HL-60 (cell line): ENCODE data around the gene ADAMTS13.

Experiments used
- GABPA ChIP-seq: IDR thresholded peaks from 2 replicates; pipeline ENCODE4 v1.6.1; 2012; ENCODE audit warnings: low read depth
- POLR2AphosphoS5 ChIP-seq: IDR thresholded peaks from 2 replicates; pipeline ENCODE4 v1.6.1; 2012; ENCODE audit warnings: low read depth
- SPI1 ChIP-seq: IDR thresholded peaks from 2 replicates; pipeline ENCODE4 v1.6.1; 2012; ENCODE audit warnings: low read depth, mild to moderate bottlenecking, borderline replicate concordance
- TF ChIP-seq, protein P1 (sequence below): IDR thresholded peaks from one replicate; pipeline ENCODE4 v1.5.1; 2011; ENCODE audit warnings: low read length, control low read depth, inconsistent platforms; ENCODE audit not compliant: insufficient read depth
- TF ChIP-seq, protein P2 (sequence below): IDR thresholded peaks from 2 replicates; pipeline ENCODE4 v1.6.1; 2012; ENCODE audit warnings: low read depth; ENCODE audit not compliant: insufficient replicate concordance

DNA sequence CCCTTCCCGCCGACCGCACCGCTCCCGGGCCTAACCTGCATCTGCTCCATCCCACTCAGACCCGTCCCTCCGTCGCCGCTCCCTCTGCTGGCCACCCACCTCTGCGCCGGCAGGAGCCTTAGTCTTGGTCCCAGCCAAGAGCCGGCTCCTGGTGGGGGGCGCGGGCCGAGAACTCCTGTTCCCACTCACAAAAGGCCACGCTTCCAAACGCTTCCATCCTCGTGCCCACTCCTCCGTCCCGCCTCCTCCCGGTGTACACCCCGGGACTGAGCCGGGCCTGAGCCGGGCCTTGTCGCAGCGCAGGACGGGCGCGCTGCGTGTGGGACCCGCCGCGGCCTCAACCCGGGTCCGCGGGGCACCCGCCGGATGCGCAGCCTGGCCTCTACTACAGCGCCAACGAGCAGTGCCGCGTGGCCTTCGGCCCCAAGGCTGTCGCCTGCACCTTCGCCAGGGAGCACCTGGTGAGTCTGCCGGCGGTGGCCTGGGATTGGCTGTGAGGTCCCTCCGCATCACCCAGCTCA is 7.5 kb downstream of the ADAMTS13 start:
- TF ChIP-seq, protein P1, sequence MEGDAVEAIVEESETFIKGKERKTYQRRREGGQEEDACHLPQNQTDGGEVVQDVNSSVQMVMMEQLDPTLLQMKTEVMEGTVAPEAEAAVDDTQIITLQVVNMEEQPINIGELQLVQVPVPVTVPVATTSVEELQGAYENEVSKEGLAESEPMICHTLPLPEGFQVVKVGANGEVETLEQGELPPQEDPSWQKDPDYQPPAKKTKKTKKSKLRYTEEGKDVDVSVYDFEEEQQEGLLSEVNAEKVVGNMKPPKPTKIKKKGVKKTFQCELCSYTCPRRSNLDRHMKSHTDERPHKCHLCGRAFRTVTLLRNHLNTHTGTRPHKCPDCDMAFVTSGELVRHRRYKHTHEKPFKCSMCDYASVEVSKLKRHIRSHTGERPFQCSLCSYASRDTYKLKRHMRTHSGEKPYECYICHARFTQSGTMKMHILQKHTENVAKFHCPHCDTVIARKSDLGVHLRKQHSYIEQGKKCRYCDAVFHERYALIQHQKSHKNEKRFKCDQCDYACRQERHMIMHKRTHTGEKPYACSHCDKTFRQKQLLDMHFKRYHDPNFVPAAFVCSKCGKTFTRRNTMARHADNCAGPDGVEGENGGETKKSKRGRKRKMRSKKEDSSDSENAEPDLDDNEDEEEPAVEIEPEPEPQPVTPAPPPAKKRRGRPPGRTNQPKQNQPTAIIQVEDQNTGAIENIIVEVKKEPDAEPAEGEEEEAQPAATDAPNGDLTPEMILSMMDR = no peak
- TF ChIP-seq POLR2AphosphoS5 (no peak), SPI1 (no peak), GABPA (no peak)
- TF ChIP-seq, protein P2, sequence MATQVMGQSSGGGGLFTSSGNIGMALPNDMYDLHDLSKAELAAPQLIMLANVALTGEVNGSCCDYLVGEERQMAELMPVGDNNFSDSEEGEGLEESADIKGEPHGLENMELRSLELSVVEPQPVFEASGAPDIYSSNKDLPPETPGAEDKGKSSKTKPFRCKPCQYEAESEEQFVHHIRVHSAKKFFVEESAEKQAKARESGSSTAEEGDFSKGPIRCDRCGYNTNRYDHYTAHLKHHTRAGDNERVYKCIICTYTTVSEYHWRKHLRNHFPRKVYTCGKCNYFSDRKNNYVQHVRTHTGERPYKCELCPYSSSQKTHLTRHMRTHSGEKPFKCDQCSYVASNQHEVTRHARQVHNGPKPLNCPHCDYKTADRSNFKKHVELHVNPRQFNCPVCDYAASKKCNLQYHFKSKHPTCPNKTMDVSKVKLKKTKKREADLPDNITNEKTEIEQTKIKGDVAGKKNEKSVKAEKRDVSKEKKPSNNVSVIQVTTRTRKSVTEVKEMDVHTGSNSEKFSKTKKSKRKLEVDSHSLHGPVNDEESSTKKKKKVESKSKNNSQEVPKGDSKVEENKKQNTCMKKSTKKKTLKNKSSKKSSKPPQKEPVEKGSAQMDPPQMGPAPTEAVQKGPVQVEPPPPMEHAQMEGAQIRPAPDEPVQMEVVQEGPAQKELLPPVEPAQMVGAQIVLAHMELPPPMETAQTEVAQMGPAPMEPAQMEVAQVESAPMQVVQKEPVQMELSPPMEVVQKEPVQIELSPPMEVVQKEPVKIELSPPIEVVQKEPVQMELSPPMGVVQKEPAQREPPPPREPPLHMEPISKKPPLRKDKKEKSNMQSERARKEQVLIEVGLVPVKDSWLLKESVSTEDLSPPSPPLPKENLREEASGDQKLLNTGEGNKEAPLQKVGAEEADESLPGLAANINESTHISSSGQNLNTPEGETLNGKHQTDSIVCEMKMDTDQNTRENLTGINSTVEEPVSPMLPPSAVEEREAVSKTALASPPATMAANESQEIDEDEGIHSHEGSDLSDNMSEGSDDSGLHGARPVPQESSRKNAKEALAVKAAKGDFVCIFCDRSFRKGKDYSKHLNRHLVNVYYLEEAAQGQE = no peak
